Stimulated activated memory B cell treated with anti-CD40 and anti-IgM and Interleukin-4, amounts not matched to agents 10 μg/mL and 1 μg/mL and 100 μg/mL, for 72 hours (primary cell): ENCODE measurements around the gene MYOG.

Experiments used
- ATAC-seq: fragments of 150-1000 bp; cut with Tn5 transposase; 2 replicates; pipeline ENCODE4 v1.10.0; 2021
- H3K27ac Mint-ChIP-seq: one replicate; pipeline ENCODE4 v1.8.0; 2022; ENCODE audit warnings: mild to moderate bottlenecking, mixed read lengths
- H3K27me3 Mint-ChIP-seq: one replicate; pipeline ENCODE4 v1.8.0; 2022; ENCODE audit warnings: mixed read lengths
- H3K36me3 Mint-ChIP-seq: one replicate; pipeline ENCODE4 v1.8.0; 2022; ENCODE audit warnings: mixed read lengths
- H3K4me1 Mint-ChIP-seq: one replicate; pipeline ENCODE4 v1.8.0; 2022; ENCODE audit warnings: mixed read lengths
- H3K4me3 Mint-ChIP-seq: one replicate; pipeline ENCODE4 v1.8.0; 2022; ENCODE audit warnings: mild to moderate bottlenecking, moderate library complexity, mixed read lengths
- H3K9me3 Mint-ChIP-seq: one replicate; pipeline ENCODE4 v1.8.0; 2022; ENCODE audit warnings: mixed read lengths

The MYOG gene

DNA sequence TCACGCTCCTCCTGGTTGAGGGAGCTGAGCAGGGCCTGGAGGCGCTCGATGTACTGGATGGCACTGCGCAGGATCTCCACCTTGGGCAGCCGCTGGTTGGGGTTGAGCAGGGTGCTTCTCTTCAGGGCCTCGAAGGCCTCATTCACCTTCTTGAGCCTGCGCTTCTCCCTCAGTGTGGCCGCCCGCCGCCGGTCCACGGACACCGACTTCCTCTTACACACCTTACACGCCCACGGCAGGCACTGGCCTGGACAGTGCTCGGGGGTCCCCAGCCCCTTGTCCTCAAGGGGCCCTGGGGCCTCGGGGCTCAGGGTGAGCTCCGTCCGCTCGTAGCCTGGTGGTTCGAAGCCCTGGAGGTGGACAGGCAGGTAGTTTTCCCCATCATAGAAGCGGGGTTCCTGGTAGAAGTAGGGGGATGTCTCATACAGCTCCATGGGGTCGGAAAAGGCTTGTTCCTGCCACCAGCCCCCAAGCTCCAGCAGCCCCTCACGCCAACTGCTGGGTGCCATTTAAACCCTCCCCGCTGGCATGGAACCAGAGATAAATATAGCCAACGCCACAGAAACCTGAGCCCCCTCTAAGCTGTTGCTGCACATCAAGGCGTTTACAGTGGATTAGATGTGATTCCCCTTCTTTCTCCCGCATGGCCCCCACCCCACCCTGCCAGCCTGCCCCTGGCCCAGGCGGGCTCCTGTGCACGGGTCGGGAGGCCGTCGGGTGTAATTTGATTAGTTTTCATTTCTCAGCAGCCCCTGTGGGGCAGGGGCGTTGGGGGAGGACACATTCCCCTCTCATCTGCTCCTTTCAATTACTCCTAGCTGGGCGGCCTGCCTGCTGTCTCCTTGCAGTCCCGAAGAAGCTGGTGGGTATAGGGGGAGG, at the start of gene MYOG:
TSS of gene MYOG (minus strand) at position 485 of the 879 bp plus-strand sequence. CDS start at position 434, 51 bp downstream.
- no peak for ATAC-seq
- Mint-ChIP-seq H3K4me1 (no peaks in the 10 kb centered on the region), H3K9me3 (no peaks in the 10 kb centered on the region), H3K27ac (no peak within 1 kb of the TSS), H3K27me3 (peaks cover 68% of the 10 kb centered on the region), H3K36me3 (no peaks in the 10 kb centered on the region), H3K4me3 (no peak within 1 kb of the TSS)

DNA sequence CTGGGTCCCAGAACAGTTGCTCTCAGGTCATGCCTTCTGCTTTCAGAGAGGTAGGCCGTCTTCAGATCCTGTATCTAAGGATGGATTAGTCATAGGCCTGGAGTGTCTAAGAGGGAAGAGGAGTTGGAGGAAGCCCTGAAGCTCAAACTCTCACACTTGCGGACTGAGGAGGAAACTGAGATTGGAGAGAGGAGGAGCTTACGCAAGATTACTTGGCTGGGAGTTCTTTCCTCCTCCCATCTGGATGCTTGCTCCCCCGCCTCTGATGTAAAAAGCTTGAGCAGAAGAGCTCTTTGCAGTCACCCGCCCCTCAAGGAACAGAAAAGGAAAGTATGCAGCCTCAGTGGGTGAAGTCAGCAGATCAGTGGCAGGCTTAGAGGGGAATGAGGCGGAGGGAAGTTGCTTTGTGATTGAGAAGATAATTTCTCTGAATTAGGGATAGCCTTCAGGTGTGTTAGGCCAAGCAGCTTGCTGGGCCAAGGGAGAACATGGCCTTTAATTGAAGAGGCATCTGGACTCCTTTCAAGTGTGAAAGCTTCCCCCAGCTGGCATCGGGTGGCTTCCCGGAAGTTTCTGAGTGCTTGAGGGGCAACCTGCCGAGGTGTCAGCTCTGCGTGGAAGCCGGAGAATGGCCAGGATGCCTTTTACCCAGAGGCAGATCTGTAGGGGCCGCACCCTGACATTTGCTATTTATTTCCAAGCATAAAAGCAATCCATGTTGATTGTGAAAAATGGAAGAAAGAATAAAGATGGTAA, 48.3 kb upstream of the MYOG start:
- H3K36me3 Mint-ChIP-seq, result no peaks in the 10 kb centered on the region
- H3K4me3 Mint-ChIP-seq, result no peak overlapping the region
- H3K27ac Mint-ChIP-seq, result no peak overlapping the region
- H3K27me3 Mint-ChIP-seq, result peaks cover 38% of the 10 kb centered on the region
- ATAC-seq, result no peak
- H3K4me1 Mint-ChIP-seq, result peaks cover 8% of the 10 kb centered on the region
- no peaks in the 10 kb centered on the region for H3K9me3 Mint-ChIP-seq

DNA sequence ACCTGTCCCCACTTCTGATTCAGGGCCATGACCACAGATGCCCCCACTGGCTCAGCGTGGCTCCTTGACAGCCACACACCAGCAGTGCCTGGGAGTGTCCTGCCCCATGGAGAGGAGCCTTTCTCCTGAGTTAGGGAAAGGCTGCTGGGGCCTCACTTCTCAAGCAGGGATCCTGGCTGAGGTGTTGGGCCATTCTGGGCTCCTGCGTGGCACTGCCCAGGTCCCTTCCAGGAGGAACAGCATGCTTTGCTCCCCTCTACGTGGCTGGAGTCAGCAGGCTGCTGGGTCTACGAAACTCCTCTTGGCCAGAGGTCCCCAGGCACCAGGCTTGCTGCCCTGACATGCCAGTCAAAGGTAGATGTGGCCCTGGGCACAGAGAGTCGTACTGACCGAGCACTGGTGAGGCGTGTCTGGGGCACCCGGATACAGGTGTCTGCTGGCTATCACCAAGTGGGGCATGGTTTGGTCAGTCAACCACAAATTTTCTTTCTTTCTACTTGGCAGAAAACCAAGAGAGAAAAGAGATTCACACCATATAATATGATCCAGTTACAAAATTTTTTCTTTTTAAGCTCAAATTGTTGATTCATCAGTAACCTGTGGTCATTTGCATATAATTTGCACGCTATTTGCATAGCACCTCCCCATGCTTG, 45.9 kb upstream of the MYOG start:
- no peak overlapping the region for H3K4me3 Mint-ChIP-seq
- no peaks in the 10 kb centered on the region for H3K36me3 Mint-ChIP-seq
- no peak overlapping the region for H3K27ac Mint-ChIP-seq
- ATAC-seq, result no peak
- H3K4me1 Mint-ChIP-seq, result peaks cover 24% of the 10 kb centered on the region
- H3K9me3 Mint-ChIP-seq, result no peaks in the 10 kb centered on the region
- H3K27me3 Mint-ChIP-seq, result peaks cover 55% of the 10 kb centered on the region

DNA sequence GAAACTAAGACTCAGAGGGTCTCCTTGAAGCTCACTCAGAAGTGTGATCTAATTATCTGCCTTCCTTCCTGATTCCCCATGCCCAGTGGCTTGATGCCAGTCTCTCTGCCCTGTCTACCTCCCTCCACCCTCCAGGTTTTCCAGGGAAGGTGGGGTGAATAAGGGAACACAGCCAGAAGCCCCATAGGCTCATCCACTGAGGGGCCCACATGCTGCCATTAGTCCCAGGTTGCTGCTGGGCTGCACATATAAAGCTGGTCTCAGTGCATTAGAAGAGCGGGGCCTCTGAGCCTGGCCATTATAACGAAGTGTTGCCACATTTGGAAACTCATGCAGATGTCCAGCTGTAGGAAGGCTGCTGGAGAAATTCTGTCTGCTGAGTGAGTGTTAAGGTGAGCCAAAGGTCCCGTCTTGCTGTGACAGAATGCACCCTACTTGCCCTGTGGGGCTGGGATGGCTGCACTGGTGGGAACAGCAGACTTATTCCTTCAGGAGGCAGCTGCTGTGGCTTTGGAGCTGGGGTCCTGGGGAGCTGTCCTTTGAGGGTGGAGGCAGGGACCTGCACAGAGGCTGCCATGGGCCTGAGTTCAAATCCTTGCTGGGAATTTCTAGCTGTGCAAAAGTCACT, 44.7 kb upstream of the MYOG start:
- Mint-ChIP-seq H3K4me3 (no peak overlapping the region), H3K9me3 (no peaks in the 10 kb centered on the region), H3K27ac (no peak overlapping the region), H3K4me1 (peaks cover 17% of the 10 kb centered on the region), H3K36me3 (no peaks in the 10 kb centered on the region), H3K27me3 (peaks cover 57% of the 10 kb centered on the region)
- no peak for ATAC-seq

DNA sequence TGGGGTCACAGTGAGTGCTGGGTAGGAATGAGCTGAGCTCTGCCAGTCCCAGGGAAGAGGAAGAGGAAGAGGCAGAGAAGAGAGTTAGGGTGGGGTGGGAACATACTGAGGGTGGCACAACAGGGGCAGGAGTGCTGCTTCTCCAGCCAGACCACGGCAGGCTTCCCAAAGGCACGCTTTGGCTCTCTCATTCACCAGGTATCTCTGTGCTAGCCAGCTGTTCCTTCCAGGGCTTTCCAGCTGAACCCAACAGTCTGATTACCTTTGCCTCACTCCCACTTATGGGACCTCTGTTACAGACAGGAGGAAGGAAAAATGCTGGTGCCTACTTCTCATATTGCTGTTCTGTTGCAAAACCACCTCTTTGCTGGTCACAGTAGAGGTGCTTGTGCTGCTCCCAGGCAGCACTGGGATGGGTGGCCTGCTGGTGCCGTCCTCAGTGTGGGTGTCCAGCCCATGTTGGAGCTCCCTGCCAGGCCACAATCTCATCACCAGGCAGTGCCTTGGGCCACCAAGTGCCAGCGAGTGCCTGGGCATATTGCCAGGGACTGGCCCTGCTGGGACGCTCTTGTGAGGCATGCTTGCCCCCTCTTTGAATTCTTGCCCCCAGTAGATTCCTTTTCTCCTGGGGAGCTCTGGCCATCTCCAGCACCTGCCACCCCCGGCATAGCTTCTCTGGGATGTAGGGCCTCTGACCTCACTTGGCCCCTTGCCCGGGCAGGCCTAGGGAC, 43.9 kb upstream of the MYOG start:
- H3K27ac Mint-ChIP-seq, result no peak overlapping the region
- H3K4me3 Mint-ChIP-seq, result no peak overlapping the region

DNA sequence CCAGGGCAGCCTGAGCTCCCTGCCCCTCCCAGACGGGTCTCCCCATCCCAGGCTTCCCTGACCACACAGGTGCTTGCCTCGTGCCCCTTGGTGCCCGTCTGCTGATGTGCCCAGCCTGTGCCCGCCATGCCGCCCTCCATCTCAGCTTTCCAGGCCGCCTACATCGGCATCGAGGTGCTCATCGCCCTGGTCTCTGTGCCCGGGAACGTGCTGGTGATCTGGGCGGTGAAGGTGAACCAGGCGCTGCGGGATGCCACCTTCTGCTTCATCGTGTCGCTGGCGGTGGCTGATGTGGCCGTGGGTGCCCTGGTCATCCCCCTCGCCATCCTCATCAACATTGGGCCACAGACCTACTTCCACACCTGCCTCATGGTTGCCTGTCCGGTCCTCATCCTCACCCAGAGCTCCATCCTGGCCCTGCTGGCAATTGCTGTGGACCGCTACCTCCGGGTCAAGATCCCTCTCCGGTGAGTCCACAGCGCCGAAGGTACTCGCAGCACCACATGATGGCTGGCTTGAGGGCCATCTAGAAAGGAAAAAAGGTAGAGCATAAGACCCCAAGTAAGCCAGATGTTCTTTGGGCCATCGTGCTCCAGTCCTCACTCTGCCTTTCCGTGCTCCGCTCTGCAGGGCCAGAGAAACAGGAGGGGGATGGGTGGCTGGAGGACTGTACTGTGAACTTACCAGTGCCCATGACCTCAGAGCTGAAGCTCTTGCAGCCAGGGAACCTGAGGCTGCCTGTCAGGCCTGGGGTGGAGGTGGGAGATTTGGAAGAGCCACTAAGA, 43.1 kb upstream of the MYOG start:
- peaks cover 73% of the 10 kb centered on the region for H3K27me3 Mint-ChIP-seq
- ATAC-seq, result no peak

More for the DNA sequence above, 43.9 kb upstream of the MYOG start:
- no peaks in the 10 kb centered on the region for H3K36me3 Mint-ChIP-seq
- peaks cover 65% of the 10 kb centered on the region for H3K27me3 Mint-ChIP-seq
- H3K9me3 Mint-ChIP-seq, result no peaks in the 10 kb centered on the region
- H3K4me1 Mint-ChIP-seq, result peaks cover 17% of the 10 kb centered on the region
- no peak for ATAC-seq

DNA sequence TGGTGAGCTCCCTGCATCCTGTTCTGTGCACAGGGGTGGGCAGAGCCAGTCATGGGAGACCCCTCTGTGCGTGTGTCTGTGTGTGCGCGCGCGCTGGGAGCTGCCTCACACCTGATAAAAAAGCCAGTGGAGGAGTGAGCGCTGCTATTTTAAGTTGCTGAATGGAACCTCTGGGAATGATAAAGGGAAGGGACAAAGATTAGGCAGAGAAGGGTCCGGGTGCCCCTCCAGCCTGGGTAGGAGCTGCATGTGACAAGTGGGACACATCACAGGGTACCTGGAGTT, 42.6 kb upstream of the MYOG start:
- H3K4me3 Mint-ChIP-seq, result no peak overlapping the region
- peaks cover 17% of the 10 kb centered on the region for H3K4me1 Mint-ChIP-seq
- H3K9me3 Mint-ChIP-seq, result no peaks in the 10 kb centered on the region
- ATAC-seq, result no peak
- peaks cover 78% of the 10 kb centered on the region for H3K27me3 Mint-ChIP-seq
- no peaks in the 10 kb centered on the region for H3K36me3 Mint-ChIP-seq
- H3K27ac Mint-ChIP-seq, result no peak overlapping the region

More for the DNA sequence above, 43.1 kb upstream of the MYOG start:
- no peaks in the 10 kb centered on the region for H3K36me3 Mint-ChIP-seq
- peaks cover 17% of the 10 kb centered on the region for H3K4me1 Mint-ChIP-seq
- H3K9me3 Mint-ChIP-seq, result no peaks in the 10 kb centered on the region
- H3K27ac Mint-ChIP-seq, result no peak overlapping the region
- H3K4me3 Mint-ChIP-seq, result no peak overlapping the region

DNA sequence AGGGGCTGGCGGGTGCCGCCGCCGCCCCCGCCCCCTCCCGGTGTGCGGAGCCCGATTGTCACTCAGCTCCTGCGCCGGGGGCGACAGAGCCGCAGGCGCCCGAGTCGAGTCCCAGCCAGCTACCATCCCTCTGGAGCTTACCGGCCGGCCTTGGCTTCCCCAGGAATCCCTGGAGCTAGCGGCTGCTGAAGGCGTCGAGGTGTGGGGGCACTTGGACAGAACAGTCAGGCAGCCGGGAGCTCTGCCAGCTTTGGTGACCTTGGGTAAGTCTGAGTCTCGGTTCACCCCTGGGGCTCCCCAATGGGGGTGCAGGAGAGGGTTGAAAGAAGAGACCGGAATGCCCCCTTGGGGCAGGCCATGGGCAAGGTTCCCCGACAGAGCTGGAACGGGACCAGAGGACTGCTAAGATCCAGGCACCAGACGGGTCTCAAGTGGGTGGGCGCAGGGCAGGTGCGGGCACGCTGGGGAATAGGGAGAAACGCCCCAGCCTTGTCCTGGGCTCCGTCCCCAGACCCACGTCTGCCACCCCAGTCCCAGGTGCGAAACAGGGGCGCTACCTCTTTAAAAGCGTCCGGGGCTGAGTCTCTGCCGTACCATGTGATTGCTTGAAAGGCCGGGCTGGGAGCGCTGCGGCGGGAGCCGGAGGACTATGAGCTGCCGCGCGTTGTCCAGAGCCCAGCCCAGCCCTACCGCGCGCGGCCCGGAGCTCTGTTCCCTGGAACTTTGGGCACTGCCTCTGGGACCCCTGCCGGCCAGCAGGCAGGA, 42.0 kb upstream of the MYOG start, which contains the start of gene ADORA1:
TSS of gene ADORA1 (plus strand) at position 61 of the 765 bp plus-strand sequence. CDS start 1,116 bp downstream, outside the sequence.
- H3K4me3 Mint-ChIP-seq, result no peak within 1 kb of the TSS

DNA sequence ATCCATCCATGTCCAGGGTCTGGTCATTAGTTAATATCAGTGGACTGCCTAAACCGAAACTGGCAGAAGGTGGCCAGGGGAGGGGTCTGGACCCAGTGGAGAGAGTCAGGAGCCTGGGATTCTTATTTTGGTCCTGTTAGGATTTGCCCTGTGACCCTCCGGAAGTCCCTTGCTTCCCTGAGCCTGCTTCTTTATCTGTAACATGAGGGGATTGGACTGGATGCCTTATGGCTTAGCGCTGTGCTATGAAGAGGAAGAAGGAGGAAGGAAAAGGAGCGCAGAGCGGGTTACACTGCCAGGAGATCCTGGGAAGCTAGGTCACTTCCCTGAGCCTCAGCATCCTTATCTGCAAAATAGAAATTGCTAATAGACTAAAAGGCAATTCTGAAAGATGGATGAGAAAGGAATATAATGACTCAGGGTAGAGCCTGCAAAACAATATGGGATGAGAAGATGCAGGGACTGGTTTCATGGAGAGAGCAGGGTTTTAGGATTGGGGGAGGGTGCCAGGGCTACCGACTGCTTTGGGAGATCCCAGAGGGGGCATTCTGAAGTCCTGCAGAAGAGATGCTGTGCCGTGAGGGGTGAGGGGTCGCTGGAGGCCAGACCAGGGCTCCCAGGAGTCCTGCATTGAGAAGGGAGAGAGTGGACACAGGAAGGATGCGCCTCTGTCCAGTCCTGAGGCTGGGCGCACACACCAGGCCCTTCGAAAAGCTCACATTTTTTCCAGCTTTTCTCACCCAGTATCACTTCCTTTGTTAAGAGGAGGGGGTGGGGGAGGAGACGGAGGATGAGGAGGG, 41.3 kb upstream of the MYOG start:
- Mint-ChIP-seq H3K36me3 (no peaks in the 10 kb centered on the region), H3K9me3 (no peaks in the 10 kb centered on the region), H3K4me1 (peaks cover 17% of the 10 kb centered on the region), H3K27ac (no peak overlapping the region), H3K4me3 (no peak overlapping the region), H3K27me3 (peaks cover 84% of the 10 kb centered on the region)
- ATAC-seq, result no peak

More for the DNA sequence above, 42.0 kb upstream of the MYOG start, which contains the start of gene ADORA1:
- no peak within 1 kb of the TSS for H3K27ac Mint-ChIP-seq
- ATAC-seq, result no peak
- peaks cover 17% of the 10 kb centered on the region for H3K4me1 Mint-ChIP-seq
- no peaks in the 10 kb centered on the region for H3K9me3 Mint-ChIP-seq
- peaks cover 78% of the 10 kb centered on the region for H3K27me3 Mint-ChIP-seq
- H3K36me3 Mint-ChIP-seq, result no peaks in the 10 kb centered on the region

DNA sequence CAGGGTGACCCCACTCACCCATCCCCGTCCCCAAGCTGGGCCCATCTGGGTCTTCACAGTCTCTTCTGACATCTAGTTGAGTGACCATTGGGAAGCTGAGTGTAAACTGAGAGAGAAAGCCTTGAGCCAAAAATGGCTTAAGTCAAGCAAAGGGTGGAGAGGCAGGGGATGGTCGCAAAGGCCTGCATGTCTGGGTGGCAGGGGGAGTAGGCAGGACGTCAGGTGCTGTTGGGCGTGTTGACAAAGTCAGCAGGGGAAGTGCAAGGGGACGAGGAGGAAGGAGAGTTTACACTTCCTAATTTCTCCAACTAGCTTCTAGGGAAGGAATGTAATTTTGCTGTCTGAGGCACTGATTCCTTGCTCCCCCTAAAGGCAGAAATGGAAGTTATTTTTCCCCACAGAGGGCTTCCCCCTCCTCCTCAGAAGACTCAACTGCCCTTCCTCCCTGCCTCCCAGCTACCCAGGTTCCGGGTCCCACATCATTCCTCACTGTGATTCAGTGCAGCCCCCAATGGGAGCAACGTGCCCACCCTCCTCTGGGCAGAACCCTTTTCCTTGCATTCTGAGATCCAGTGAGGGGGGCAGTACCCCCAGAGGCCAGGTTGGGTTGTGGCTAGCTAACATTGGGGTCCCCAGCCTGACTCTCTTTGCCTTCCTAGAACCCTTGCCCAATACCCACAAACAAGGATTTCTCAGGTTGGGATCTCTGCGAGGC, 40.5 kb upstream of the MYOG start:
- H3K27ac Mint-ChIP-seq, result no peak overlapping the region
- no peak for ATAC-seq

DNA sequence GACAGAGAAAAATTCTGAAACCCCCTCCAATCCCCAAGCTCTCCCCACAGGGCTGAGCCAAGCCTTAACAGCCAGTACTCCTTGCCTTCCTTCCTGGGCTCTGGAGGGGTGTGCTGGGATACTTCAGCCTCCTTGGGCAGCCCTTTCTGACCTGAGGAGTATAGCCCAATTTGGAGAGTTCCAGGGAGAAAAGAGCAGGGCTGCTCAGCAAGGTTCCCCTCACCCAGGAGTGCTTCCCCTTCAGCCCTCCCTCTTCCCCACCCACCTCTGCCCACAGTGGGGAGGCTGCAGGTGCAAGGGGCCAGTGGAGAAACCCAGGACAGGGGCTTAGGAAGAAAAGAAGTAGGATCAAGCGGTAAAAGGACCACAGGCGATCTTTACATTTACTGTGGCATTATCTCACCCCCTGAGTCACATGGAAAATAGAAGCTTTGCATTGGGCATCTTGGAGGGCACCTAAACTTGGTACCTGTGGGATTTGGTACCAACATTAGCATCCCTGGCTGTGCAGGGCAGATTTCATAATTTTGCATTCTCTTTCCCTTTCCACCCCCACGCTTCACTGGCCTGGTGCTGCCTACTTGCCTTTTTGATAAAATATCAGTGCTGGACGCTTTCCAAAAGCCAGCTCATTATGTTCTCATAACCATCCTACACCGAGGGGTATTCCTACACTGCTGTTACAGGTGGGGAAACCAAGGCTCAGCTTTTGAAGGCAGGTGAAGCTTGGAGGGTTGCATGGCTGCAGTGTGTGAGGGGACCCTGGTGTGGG, 38.9 kb upstream of the MYOG start:
- H3K36me3 Mint-ChIP-seq, result no peaks in the 10 kb centered on the region
- no peak overlapping the region for H3K27ac Mint-ChIP-seq
- no peak overlapping the region for H3K4me3 Mint-ChIP-seq
- H3K4me1 Mint-ChIP-seq, result peaks cover 17% of the 10 kb centered on the region
- H3K9me3 Mint-ChIP-seq, result no peaks in the 10 kb centered on the region
- peaks cover 94% of the 10 kb centered on the region for H3K27me3 Mint-ChIP-seq
- no peak for ATAC-seq

More for the DNA sequence above, 40.5 kb upstream of the MYOG start:
- Mint-ChIP-seq H3K27me3 (peaks cover 84% of the 10 kb centered on the region), H3K9me3 (no peaks in the 10 kb centered on the region), H3K36me3 (no peaks in the 10 kb centered on the region), H3K4me3 (no peak overlapping the region), H3K4me1 (peaks cover 17% of the 10 kb centered on the region)

DNA sequence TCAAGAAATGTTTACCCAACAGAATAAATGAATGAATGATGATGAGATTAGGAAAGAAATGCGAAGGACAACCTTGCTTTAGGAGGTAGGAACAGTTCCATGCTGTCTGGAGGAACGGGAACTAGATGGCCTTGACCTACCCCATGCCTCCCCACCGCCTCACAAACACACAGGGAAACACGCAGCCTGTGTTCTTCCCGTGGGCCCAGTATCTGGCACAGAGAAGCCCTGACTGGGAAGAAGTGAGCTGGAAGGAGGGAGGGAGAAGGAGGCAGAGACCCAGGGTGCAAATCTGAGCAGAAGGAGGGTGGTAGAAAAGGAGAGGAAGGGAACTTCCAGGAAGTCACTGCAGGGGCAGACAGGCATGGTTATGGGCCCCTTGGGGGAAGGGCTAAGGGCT, 38.2 kb upstream of the MYOG start:
- no peak overlapping the region for H3K27ac Mint-ChIP-seq

More for the DNA sequence above, 38.2 kb upstream of the MYOG start:
- Mint-ChIP-seq H3K27me3 (peaks cover 88% of the 10 kb centered on the region), H3K36me3 (no peaks in the 10 kb centered on the region), H3K4me1 (peaks cover 17% of the 10 kb centered on the region), H3K4me3 (no peak overlapping the region), H3K9me3 (no peaks in the 10 kb centered on the region)
- ATAC-seq, result no peak
